GM18526 (cell line): ENCODE results near the gene IL24.

Source experiments
- POLR2A ChIP-seq: IDR thresholded peaks from 3 replicates; pipeline ENCODE4 v1.6.1; 2011; ENCODE audit not compliant: insufficient read length; ENCODE audit errors: extremely low read depth

IL24 gene

DNA sequence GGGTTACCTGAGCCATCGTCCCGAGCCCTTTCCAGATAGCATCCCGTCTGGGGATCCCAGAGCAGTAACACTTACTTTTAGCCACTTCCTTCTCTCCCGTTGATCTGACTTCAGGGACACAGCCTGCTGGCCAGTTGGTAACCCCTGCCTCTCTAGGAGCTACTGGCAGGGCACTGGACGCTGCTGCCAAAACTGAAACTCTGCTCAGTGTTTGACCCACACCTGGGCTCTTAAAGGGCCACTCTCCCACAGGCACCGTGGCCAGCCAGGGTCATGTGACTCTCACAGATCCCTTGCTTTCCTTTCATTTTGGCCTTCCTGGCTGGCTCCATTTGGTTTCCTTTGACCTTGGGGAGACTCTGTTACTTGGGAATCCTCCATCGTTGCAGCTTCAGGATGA, 49.0 kb downstream of the IL24 start, which contains the start of gene PIGR:
Gene PIGR (minus strand): TSS at position 206 of the 400 bp plus-strand sequence. CDS start 5,935 bp downstream, outside the sequence.
- TF ChIP-seq POLR2A: no peak

DNA sequence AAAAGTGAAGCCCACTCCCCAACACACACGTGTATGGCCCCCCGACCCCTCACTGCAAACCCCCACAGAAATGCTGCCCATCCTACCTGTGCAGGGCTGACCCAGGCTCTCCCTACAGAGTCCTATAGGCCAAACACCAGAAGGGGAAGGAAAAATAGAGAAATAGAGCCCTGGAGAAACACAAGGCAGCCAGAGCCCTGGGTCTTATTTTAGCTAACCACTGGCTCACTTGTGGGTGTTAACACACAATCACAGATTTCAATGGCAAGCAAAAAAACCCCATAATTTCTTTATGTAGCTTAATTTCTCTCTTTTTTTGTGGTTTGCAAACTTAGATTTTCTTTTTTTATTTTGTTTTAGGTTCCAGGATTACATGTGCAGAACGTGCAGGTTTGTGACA, 50.0 kb downstream of the IL24 start:
- no peak for TF ChIP-seq POLR2A

DNA sequence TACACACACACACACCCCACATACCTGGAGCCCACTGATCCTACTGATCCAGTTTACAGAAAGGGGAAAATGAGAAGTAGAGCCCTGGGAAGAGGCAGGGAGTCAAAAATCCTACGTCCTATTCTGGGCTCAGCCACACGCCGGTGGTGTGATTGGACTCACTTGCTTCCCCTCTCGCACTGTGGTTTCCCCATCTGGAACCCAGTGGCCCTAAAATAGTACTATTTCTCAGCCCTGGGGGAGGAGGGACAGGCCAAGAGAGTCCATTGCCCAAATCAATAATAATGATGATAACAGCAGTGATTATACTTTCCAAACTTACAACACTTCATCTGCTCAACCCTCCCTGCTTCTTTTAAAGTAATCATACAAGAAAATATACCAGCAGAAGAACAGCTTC, 52.0 kb downstream of the IL24 start:
- TF ChIP-seq POLR2A: no peak

DNA sequence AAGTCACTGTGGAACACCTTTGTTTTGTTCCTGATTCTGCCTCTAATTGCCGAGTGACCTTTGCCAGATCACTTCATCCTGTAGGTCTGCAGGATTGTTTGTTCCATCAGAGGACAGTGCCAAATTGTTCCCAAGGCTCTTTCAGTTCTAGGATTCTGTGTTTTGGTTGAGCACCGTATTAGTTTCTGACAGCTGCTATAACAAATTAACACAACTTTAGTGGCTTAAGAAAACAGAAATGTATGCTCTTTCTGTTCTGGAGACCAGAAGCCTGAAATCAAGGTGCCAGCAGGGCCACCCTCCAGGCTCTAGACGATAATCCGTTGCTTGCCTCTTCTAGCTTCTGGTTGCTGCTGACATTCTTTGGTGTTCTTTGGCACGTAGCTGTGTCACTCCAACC, 52.4 kb downstream of the IL24 start:
- no peak for TF ChIP-seq POLR2A

DNA sequence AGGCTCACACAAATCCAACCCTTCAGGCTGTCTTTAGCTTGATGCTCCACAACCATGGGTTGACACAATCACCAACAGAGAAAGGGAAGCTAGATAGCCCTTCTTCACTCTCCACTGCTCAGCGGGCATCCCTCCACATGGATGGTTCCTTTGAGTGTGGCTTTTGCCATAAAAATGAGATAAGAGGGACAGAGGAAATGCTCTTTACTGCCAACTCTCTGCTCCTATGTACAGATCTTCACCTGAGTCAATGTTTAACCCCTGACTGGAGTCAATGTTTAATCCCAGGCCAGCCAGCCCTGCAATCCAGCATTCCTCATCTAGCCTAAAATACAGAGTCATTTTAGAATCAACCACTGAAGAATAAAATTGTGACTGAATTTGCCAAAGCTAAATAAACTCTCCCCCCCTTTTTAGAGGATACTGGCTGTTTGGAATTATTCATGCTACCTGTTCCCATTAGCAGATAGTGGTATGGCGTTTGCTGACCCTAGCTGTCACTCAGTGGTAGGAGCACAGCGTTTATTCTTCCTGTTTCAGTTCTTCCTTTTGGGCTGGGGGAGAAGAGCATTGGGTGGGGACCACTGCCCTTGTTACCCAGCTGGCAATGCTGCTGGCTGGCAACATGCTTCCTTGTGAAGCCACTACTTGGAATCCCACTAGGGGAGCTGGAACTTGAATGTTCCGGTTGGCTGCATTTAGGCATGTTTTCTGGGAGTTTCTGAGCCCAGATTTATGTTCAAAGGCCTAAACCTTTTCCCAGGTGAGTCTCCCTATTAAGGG, 54.3 kb downstream of the IL24 start:
- no peak for TF ChIP-seq POLR2A

DNA sequence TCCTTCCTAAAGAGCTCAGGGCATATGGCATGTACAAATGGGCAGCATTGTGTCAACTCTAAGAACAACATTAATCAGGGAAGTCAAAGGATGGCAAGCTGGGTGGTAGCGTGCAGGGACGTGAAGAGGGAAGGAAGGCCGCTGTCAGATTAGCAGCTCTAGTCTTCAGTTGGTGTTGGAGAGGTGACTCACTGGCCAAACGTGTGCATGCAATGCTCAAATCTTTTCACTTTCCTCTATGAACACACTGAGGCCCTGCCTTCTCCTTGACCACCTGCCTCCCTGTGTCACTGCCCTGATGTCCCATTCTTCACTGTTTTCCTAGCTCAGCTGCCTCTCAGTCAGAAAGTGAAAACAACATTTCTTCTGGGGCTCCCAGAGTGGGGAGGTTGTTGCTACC, 54.9 kb downstream of the IL24 start:
- no peak for TF ChIP-seq POLR2A

DNA sequence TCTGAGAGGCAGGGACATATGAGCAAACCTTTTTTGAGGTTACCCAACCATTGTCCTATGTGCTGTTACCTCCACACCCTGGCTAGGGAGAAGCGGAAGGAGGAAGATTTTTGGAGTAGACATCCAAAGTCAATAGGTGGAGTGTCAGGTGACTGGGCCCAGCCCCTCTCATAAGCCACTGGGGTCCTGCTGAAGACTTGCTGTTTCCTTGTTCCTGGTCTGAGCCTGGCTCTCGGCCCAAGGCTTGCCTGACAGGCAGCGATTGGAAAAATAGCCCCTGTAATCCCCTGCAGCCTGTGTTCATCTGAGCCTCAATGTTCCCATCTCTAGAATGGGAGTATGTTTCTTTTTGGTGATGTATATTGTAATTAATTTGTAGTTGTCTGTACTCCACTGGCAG, 55.9 kb downstream of the IL24 start:
- no peak for TF ChIP-seq POLR2A

DNA sequence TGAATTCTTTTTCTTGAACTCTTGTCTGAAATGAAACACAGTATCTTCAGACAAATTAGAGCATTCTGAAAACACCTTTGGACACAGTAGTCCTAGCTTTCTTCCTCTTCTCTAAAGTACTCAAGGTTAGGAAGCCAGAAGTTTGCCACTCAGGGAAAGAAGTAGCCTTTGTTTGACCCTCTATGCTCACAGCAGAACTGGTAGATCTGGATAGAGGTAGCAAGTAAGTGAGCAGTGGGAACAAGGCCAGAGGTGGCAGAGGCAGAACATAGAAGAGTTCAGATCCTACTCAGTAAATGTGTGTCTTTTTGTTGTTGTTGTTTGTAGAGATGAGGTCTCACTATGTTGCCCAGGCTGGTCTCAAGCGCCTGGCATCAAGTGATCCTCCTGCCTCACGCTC, 56.4 kb downstream of the IL24 start:
- TF ChIP-seq POLR2A: no peak
